Chondrocyte (in vitro differentiated cells): Measurements from ENCODE around the gene CASP7. TPM values are rescaled to one million over a fixed set of nuclear protein-coding genes. Genes with fewer than 3 reads are reported as not detected.

ENCODE experiments used
- DNase-seq: peaks from one replicate; pipeline ENCODE4 v3.0.0; 2021; ENCODE audit warnings: mixed read lengths, low spot score
- H3K27ac Mint-ChIP-seq: one replicate; pipeline ENCODE4 v1.8.0; 2021; ENCODE audit warnings: mild to moderate bottlenecking, moderate library complexity, mixed read lengths; ENCODE audit not compliant: unreplicated experiment
- H3K27me3 Mint-ChIP-seq: 2 replicates; pipeline ENCODE4 v1.8.0; 2021; ENCODE audit warnings: low read depth, mixed read lengths
- H3K36me3 Mint-ChIP-seq: 2 replicates; pipeline ENCODE4 v1.8.0; 2021; ENCODE audit warnings: low read depth, mixed read lengths
- H3K4me1 Mint-ChIP-seq: 2 replicates; pipeline ENCODE4 v1.8.0; 2021; ENCODE audit warnings: low read depth, mild to moderate bottlenecking, mixed read lengths
- H3K4me3 Mint-ChIP-seq: one replicate; pipeline ENCODE4 v1.8.0; 2021; ENCODE audit warnings: mild to moderate bottlenecking, moderate library complexity, mixed read lengths; ENCODE audit not compliant: unreplicated experiment
- H3K9me3 Mint-ChIP-seq: 2 replicates; pipeline ENCODE4 v1.8.0; 2021; ENCODE audit warnings: low read depth, mixed read lengths
- CTCF ChIP-seq: fragments of 200-600 bp; sonication (generic); IDR thresholded peaks from 2 replicates; pipeline ENCODE4 v1.5.0; 2021; ENCODE audit warnings: antibody characterized with exemption, mild to moderate bottlenecking, moderate library complexity
- total RNA-seq: library from RNA; stranded (reverse); gene quantifications from 3 replicates; pipeline ENCODE4 v1.2.1, GENCODE V29; 2021

CASP7 gene
- total RNA-seq, 1 donor from 2014 or later: 24.0 TPM

- Mint-ChIP-seq H3K36me3 (no peaks in the 10 kb centered on the region), H3K27ac (no peak overlapping the region), H3K4me1 (no peaks in the 10 kb centered on the region), H3K9me3 (no peaks in the 10 kb centered on the region), H3K4me3 (no peak overlapping the region), H3K27me3 (peaks cover 22% of the 10 kb centered on the region)
- DNase-seq: no peak
- TF ChIP-seq CTCF: no peak
These were observed 18.4 kb upstream of the CASP7 start for GRCh38 chr10:113661332-113661731.

GRCh38 chr10:113663142-113663541 lies 16.6 kb upstream of the CASP7 start:
- no peak for TF ChIP-seq CTCF
- Mint-ChIP-seq H3K4me3 (no peak overlapping the region), H3K4me1 (peaks cover 4% of the 10 kb centered on the region), H3K27me3 (peaks cover 13% of the 10 kb centered on the region), H3K36me3 (no peaks in the 10 kb centered on the region), H3K27ac (no peak overlapping the region), H3K9me3 (no peaks in the 10 kb centered on the region)
- no peak for DNase-seq

GRCh38 chr10:113663908-113664307 lies 15.8 kb upstream of the CASP7 start, which contains the start of gene NRAP:
NRAP (minus strand) TSS chr10:113664041; CDS start chr10:113663882, 159 bp downstream.
- Mint-ChIP-seq H3K36me3 (no peaks in the 10 kb centered on the region), H3K4me1 (peaks cover 4% of the 10 kb centered on the region), H3K4me3 (no peak within 1 kb of the TSS), H3K27me3 (peaks cover 13% of the 10 kb centered on the region), H3K9me3 (no peaks in the 10 kb centered on the region), H3K27ac (no peak within 1 kb of the TSS)
- TF ChIP-seq CTCF: no peak
- DNase-seq: no peak

- Mint-ChIP-seq H3K9me3 (peaks cover 4% of the 10 kb centered on the region), H3K27ac (no peak overlapping the region), H3K36me3 (no peaks in the 10 kb centered on the region)
These were observed 14.4 kb upstream of the CASP7 start for GRCh38 chr10:113665352-113665751.

GRCh38 chr10:113665806-113666354 lies 13.8 kb upstream of the CASP7 start:
- H3K36me3 Mint-ChIP-seq: no peaks in the 10 kb centered on the region
- peaks cover 7% of the 10 kb centered on the region for H3K9me3 Mint-ChIP-seq
- no peak overlapping the region for H3K4me3 Mint-ChIP-seq
- H3K27ac Mint-ChIP-seq: no peak overlapping the region
- TF ChIP-seq CTCF: no peak
- H3K4me1 Mint-ChIP-seq: peaks cover 4% of the 10 kb centered on the region
- no peak for DNase-seq
- H3K27me3 Mint-ChIP-seq: peaks cover 11% of the 10 kb centered on the region

More at GRCh38 chr10:113665352-113665751, 14.4 kb upstream of the CASP7 start:
- TF ChIP-seq CTCF: no peak
- no peak for DNase-seq
- Mint-ChIP-seq H3K4me1 (peaks cover 4% of the 10 kb centered on the region), H3K4me3 (no peak overlapping the region), H3K27me3 (peaks cover 11% of the 10 kb centered on the region)
